ENCODE data around the gene RNF157.

DNA sequence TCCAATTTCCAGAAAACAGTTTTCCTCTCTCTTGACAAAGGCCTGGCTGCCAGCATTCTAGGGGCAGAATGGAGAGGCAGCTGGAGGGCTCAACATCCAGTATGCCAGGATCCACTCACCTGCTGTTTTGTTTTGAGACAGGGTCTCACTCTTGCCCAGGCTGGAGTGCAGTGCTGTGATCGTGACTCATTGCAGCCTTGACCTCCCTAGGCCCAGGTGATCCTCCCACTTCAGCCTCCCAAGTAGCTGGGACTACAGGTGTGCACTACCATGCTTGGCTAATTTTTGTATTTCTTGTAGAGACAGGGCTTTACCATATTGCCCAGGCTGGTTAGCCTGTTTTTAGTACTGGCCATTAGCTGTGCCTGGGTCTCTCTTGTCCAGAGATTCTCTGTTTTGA, 70.2 kb downstream of the RNF157 start:
- TF ChIP-seq, protein P1, sequence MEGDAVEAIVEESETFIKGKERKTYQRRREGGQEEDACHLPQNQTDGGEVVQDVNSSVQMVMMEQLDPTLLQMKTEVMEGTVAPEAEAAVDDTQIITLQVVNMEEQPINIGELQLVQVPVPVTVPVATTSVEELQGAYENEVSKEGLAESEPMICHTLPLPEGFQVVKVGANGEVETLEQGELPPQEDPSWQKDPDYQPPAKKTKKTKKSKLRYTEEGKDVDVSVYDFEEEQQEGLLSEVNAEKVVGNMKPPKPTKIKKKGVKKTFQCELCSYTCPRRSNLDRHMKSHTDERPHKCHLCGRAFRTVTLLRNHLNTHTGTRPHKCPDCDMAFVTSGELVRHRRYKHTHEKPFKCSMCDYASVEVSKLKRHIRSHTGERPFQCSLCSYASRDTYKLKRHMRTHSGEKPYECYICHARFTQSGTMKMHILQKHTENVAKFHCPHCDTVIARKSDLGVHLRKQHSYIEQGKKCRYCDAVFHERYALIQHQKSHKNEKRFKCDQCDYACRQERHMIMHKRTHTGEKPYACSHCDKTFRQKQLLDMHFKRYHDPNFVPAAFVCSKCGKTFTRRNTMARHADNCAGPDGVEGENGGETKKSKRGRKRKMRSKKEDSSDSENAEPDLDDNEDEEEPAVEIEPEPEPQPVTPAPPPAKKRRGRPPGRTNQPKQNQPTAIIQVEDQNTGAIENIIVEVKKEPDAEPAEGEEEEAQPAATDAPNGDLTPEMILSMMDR (IDR thresholded peaks at IDR 0.05) = no peak
- TF ChIP-seq, protein P2, sequence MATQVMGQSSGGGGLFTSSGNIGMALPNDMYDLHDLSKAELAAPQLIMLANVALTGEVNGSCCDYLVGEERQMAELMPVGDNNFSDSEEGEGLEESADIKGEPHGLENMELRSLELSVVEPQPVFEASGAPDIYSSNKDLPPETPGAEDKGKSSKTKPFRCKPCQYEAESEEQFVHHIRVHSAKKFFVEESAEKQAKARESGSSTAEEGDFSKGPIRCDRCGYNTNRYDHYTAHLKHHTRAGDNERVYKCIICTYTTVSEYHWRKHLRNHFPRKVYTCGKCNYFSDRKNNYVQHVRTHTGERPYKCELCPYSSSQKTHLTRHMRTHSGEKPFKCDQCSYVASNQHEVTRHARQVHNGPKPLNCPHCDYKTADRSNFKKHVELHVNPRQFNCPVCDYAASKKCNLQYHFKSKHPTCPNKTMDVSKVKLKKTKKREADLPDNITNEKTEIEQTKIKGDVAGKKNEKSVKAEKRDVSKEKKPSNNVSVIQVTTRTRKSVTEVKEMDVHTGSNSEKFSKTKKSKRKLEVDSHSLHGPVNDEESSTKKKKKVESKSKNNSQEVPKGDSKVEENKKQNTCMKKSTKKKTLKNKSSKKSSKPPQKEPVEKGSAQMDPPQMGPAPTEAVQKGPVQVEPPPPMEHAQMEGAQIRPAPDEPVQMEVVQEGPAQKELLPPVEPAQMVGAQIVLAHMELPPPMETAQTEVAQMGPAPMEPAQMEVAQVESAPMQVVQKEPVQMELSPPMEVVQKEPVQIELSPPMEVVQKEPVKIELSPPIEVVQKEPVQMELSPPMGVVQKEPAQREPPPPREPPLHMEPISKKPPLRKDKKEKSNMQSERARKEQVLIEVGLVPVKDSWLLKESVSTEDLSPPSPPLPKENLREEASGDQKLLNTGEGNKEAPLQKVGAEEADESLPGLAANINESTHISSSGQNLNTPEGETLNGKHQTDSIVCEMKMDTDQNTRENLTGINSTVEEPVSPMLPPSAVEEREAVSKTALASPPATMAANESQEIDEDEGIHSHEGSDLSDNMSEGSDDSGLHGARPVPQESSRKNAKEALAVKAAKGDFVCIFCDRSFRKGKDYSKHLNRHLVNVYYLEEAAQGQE (IDR thresholded peaks at IDR 0.05; ENCODE audit: insufficient read depth in 1 of 2, low read depth in 2 of 2, low read length in 1 of 2) = no peak
- TF ChIP-seq SIN3A (IDR thresholded peaks at IDR 0.05; ENCODE audit: borderline replicate concordance, insufficient read depth, low read depth, low read length) = no peak
- no peak for TF ChIP-seq POLR2AphosphoS5 (IDR thresholded peaks at IDR 0.05; ENCODE audit: low read depth, low read length)
- no peak for TF ChIP-seq TCF7L2 (IDR thresholded peaks at IDR 0.05; ENCODE audit: low read depth, low read length)

Measured in Panc1 (cell line).